Thoracic aorta (tissue), 2 donors: ENCODE measurements around the gene CDCA4. TPM values are rescaled to one million over a fixed set of nuclear protein-coding genes. Genes with fewer than 3 reads are reported as not detected.

Experiments used
- ATAC-seq: fragments of 150-250 bp; one replicate; pipeline ENCODE4 v1.8.0; 2017; ENCODE audit warnings: low read depth; ENCODE audit not compliant: insufficient number of reproducible peaks, low FRiP score
- DNase-seq: peaks from one replicate; pipeline ENCODE4 v3.0.0-alpha.2; 2020; ENCODE audit warnings: low spot score
- H3K27ac ChIP-seq, 2 donors: fragments of 200-600 bp; sonication (generic); 1 replicate in 1 of 2; 2 replicates in 1 of 2; pipeline ENCODE4 v1.5.1; 2016; ENCODE audit warnings: mild to moderate bottlenecking in 2 of 2, moderate library complexity in 2 of 2
- H3K27me3 ChIP-seq: fragments of 200-600 bp; sonication (generic); replicated peaks from 2 replicates; pipeline ENCODE4 v1.6.0; 2016; ENCODE audit warnings: mild to moderate bottlenecking; ENCODE audit not compliant: insufficient read depth
- H3K36me3 ChIP-seq: fragments of 200-600 bp; sonication (generic); one replicate; pipeline ENCODE4 v1.5.1; 2016
- H3K4me1 ChIP-seq, 2 donors: fragments of 200-600 bp; sonication (generic); 1 replicate in 1 of 2; 2 replicates in 1 of 2; pipeline versions ENCODE4 v1.5.1 to v1.6.0; 2016; ENCODE audit warnings: low read depth in 2 of 2, mild to moderate bottlenecking in 1 of 2; ENCODE audit not compliant: control insufficient read depth in 1 of 2
- H3K4me3 ChIP-seq: fragments of 200-600 bp; sonication (generic); 2 replicates; pipeline ENCODE4 v1.5.1; 2016; ENCODE audit warnings: mild to moderate bottlenecking
- H3K9me3 ChIP-seq: fragments of 200-600 bp; sonication (generic); 2 replicates; pipeline ENCODE4 v1.5.1; 2016
- total RNA-seq, 2 donors: library from RNA; depleted of rRNA; stranded (reverse); fragments of >200 nt; gene quantifications; one replicate each; pipeline versions ENCODE4 v1.1.0 to v1.2.3, GENCODE V29; 2016
- TF ChIP-seq, protein P1 (sequence below): fragments of 200-600 bp; sonication (generic); IDR thresholded peaks from one replicate; pipeline ENCODE4 v1.5.1; 2019; ENCODE audit warnings: antibody characterized with exemption

The CDCA4 gene
- total RNA-seq, 2 donors from 2014 or later = 1.6 to 6.5 TPM

DNA sequence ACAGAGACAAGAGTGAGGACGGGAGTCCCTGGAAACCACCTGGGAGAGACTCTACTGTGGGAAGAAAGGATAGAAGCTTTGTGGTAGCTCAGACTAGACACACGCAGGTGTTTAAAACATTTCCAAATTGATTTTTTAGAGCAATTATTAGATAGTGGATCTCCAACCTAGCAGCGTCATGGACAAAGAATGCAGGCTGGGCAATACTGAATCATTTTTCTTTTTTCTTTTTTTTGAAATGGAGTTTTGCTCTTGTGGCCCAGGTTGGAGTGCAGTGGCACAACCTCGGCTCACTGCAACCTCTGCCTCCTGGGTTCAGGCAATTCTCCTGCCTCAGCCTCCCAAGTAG is 31.2 kb upstream of the CDCA4 start:
- H3K4me1 ChIP-seq = no peaks in the 10 kb centered on the region
- ATAC-seq (no peak), DNase-seq (no peak)
- H3K9me3 ChIP-seq = no peaks in the 10 kb centered on the region
- no peak overlapping the region for H3K4me3 ChIP-seq
- H3K27ac ChIP-seq = no peak overlapping the region
- no peaks in the 10 kb centered on the region for H3K36me3 ChIP-seq
- TF ChIP-seq, protein P1, sequence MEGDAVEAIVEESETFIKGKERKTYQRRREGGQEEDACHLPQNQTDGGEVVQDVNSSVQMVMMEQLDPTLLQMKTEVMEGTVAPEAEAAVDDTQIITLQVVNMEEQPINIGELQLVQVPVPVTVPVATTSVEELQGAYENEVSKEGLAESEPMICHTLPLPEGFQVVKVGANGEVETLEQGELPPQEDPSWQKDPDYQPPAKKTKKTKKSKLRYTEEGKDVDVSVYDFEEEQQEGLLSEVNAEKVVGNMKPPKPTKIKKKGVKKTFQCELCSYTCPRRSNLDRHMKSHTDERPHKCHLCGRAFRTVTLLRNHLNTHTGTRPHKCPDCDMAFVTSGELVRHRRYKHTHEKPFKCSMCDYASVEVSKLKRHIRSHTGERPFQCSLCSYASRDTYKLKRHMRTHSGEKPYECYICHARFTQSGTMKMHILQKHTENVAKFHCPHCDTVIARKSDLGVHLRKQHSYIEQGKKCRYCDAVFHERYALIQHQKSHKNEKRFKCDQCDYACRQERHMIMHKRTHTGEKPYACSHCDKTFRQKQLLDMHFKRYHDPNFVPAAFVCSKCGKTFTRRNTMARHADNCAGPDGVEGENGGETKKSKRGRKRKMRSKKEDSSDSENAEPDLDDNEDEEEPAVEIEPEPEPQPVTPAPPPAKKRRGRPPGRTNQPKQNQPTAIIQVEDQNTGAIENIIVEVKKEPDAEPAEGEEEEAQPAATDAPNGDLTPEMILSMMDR = no peak
- H3K27me3 ChIP-seq = no peaks in the 10 kb centered on the region

GRCh38 chr14:105051182-105052109 is 30.6 kb upstream of the CDCA4 start:
- TF ChIP-seq, protein P1 = no peak
- Histone ChIP-seq H3K36me3 (no peaks in the 10 kb centered on the region), H3K9me3 (no peaks in the 10 kb centered on the region), H3K4me1 (no peaks in the 10 kb centered on the region), H3K27ac (no peak overlapping the region), H3K4me3 (no peak overlapping the region), H3K27me3 (no peaks in the 10 kb centered on the region)
- ATAC-seq (no peak), DNase-seq (no peak)

DNA sequence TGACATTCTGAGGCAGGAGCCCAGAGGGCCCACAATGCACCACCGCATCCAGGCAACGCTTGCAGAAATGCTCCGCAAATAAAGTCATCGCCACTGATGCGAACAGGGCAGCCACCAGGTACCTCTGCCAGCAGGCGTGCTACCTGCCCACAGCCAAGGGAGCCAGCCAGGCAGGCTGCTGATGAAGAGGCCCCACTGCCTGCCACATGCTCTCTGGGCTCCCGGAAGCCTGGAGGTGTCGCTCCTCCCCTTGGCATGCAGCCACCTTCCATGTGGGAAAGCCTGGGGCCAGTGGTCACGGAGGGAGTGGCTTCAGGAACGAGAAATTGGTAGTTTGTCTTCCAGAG is 29.6 kb upstream of the CDCA4 start:
- Histone ChIP-seq H3K36me3 (no peaks in the 10 kb centered on the region), H3K4me3 (no peak overlapping the region), H3K27ac (no peak overlapping the region), H3K9me3 (no peaks in the 10 kb centered on the region), H3K4me1 (no peaks in the 10 kb centered on the region), H3K27me3 (no peaks in the 10 kb centered on the region)
- TF ChIP-seq, protein P1 = no peak
- DNase-seq (no peak), ATAC-seq (no peak)

DNA sequence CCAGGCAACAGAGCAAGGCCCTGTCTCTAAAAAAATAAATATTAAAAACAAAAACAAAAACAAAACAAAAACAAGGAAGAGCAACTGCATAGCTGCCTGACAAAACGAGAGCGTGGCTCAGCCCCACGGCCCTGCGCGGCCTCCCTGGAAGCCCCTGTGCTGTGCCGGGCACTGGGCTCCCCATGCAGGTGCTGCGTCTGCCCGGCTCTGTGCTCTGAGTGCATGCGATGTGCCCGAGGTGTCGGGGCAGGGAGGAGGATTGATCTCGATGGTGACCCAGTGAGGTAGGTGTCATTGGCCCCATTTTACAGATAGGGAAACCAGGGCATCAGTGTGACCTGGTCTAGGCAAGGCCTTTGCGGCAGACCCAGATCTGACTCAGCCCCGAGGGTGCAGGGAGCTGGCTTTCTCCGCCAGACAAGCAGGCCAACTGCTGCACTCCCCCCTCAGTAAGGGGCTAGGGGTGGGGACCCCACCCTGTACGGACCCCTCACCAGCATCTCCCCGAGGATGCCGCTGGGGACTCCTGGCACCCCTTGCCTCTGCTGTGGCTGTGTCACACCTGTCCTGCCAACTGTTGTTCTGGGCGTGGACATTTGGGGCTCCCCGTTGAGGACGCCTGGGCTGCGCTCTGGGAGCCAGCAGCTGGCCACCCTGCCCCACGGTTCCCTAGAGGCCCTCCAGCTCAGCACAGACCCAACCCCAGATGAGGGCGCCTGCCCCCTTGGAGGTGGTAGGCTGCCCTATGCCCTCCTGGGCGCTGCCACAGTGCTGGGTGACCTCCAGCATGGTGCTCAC is 29.1 kb upstream of the CDCA4 start:
- TF ChIP-seq, protein P1 = no peak
- H3K4me1 ChIP-seq = no peaks in the 10 kb centered on the region
- H3K27me3 ChIP-seq = no peaks in the 10 kb centered on the region
- H3K36me3 ChIP-seq = no peaks in the 10 kb centered on the region
- H3K27ac ChIP-seq = no peak overlapping the region
- no peaks in the 10 kb centered on the region for H3K9me3 ChIP-seq
- DNase-seq (no peak), ATAC-seq (no peak)
- no peak overlapping the region for H3K4me3 ChIP-seq

- Histone ChIP-seq H3K27me3 (no peaks in the 10 kb centered on the region), H3K9me3 (no peaks in the 10 kb centered on the region), H3K36me3 (no peaks in the 10 kb centered on the region), H3K4me1 (no peaks in the 10 kb centered on the region), H3K4me3 (no peak overlapping the region), H3K27ac (no peak overlapping the region)
- DNase-seq (no peak), ATAC-seq (no peak)
- TF ChIP-seq, protein P1 = no peak
These were observed 26.6 kb upstream of the CDCA4 start for GRCh38 chr14:105047283-105048016.
